Bronchus fibroblast of lung (primary cell): Measurements from ENCODE around the gene ZNF280A. TPM values are rescaled to one million over a fixed set of nuclear protein-coding genes. Genes with fewer than 3 reads are reported as not detected.

Source experiments
- total RNA-seq: library from RNA; depleted of rRNA; stranded (reverse); fragments of >200 nt; gene quantifications from 2 replicates; pipeline ENCODE4 v1.2.3, GENCODE V29; 2015

The ZNF280A gene
- 0.17 TPM in 1 of 2 replicates, not detected in the other for total RNA-seq

DNA sequence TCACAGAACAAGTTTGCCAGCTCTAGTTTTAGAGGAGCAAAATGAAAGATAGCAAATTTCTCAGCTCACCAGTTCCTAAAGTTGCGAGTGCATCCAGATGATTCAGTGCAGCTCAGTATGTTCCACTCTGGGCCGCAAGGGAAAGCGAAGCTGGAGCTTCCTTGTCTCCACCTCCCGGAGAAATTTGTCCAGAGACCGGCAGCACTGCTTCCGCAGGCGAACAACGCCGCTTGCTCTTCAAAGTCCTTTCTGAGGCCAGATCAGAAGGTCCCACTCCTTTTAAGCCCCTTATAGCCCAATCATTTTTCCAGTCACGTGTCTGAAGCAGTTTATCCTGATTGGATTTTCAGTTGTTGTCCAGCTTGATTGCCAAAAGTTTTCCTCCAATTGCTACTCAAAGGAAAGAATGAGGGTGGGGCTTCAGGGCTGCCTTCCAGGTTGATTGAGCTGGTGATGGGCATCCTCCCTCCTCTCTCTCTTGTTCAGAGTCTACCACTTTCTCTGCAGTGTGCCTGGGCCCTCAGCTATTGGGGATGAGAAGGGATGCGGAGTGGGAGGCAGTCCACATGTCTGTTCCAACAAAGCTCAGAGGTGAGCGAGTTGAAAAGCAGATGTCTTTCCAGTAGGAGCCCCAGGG is at the start of gene ZNF280A:
ZNF280A (minus strand) TSS at position 251 of the 637 bp plus-strand sequence. CDS start 4,640 bp downstream, outside the sequence.

GRCh38 chr22:22558972-22559603 is 39.0 kb upstream of the ZNF280A start, which contains the start of gene PRAME:
PRAME (minus strand) TSS chr22:22559265; CDS start chr22:22556832, 2,433 bp downstream.

GRCh38 chr22:22508274-22509176 is 11.5 kb downstream of the ZNF280A start, which contains the start of gene ZNF280B:
ZNF280B (minus strand) TSS chr22:22508742; CDS start chr22:22489398, 19,344 bp downstream.

Other genes starting within 250 kb of the ZNF280A start
- 0.67 and 1.2 TPM in 2 replicates for gene ZNF280B, start 11.5 kb downstream of the ZNF280A start, total RNA-seq
- gene PRAME, start 39.0 kb upstream of the ZNF280A start, total RNA-seq: not detected in 2 replicates
- gene GGTLC2, start 124.3 kb upstream of the ZNF280A start, total RNA-seq: not detected in 2 replicates